NCI-H1930 (cell line): ENCODE data around the gene ADSS1.

Source experiments
- DNase-seq, 2 experiments: peaks; one replicate each; lab custom pipeline; 2025; lab: John Stamatoyannopoulos, UW

Gene ADSS1

GRCh38 chr14:104796687-104797081 lies 72.7 kb downstream of the ADSS1 start:
- no peak for DNase-seq
